Measurements from ENCODE around the gene FXYD2. TPM values are rescaled to one million over a fixed set of nuclear protein-coding genes. Genes with fewer than 3 reads are reported as not detected.

The FXYD2 gene
- total and polyA plus RNA-seq, 9 of the 15 experiments (the other 6 are each of a cell fraction or from before 2014, with no cell fraction given): not detected

GRCh38 chr11:117814204-117814765 lies 10.3 kb downstream of the FXYD2 start (continued):
- TF ChIP-seq ARID3A (IDR thresholded peaks at IDR 0.05; ENCODE audit: borderline replicate concordance, low read depth, low read length) (no peak), PCBP2 (IDR thresholded peaks at IDR 0.05; ENCODE audit: low read depth, low read length, poor library complexity, severe bottlenecking) (no peak), TARDBP (IDR thresholded peaks at IDR 0.05) (no peak), ARID2 (IDR thresholded peaks at IDR 0.05) (no peak), PREB (CRISPR knock-in tag; IDR thresholded peaks at IDR 0.05) (no peak), HDAC1 (IDR thresholded peaks at IDR 0.05) (no peak), TCF15 (CRISPR knock-in tag; IDR thresholded peaks at IDR 0.05) (no peak), ZFP91 (CRISPR knock-in tag; IDR thresholded peaks at IDR 0.05) (no peak), USF2 (CRISPR knock-in tag; IDR thresholded peaks at IDR 0.05) (peak; percentile 28; the same call in 1 of the 2 replicates), MEIS2 (IDR thresholded peaks at IDR 0.05; ENCODE audit: partially characterized antibody) (peak; percentile 8), RHOXF2B (CRISPR knock-in tag; conservative IDR thresholded peaks at IDR 0.05) (no peak), MECOM (CRISPR knock-in tag; IDR thresholded peaks at IDR 0.05) (no peak), GATAD2B (IDR thresholded peaks at IDR 0.05; ENCODE audit: borderline replicate concordance) (no peak), MXI1 (IDR thresholded peaks at IDR 0.05; ENCODE audit: low read depth, low read length) (no peak), DDX20 (tag; IDR thresholded peaks at IDR 0.05; ENCODE audit: low read depth) (no peak), MAX (CRISPR knock-in tag; IDR thresholded peaks at IDR 0.05) (0 out of 2 replicates have a peak, but pooled peaks have one; percentile 27), OTX1 (CRISPR knock-in tag; IDR thresholded peaks at IDR 0.05) (no peak), RBM39 (optimal IDR thresholded peaks at IDR 0.05; ENCODE audit: low read depth, low read length) (no peak), ZNF175 (CRISPR knock-in tag; IDR thresholded peaks at IDR 0.05; ENCODE audit: low read depth) (no peak), PRPF4 (IDR thresholded peaks at IDR 0.05; ENCODE audit: insufficient read depth, low read depth, low read length, poor library complexity, severe bottlenecking) (no peak), ZKSCAN1 (IDR thresholded peaks at IDR 0.05; ENCODE audit: low read depth, low read length) (no peak), ZNF655 (CRISPR knock-in tag; IDR thresholded peaks at IDR 0.05) (no peak)
